ENCODE results near the gene BLOC1S4.
"Not testable (repeated sequence)": the region's sequence is repeated elsewhere in the genome, so short reads cannot be mapped to it uniquely, and the experiment has no call there.

The BLOC1S4 gene

GRCh38 chr4:6716018-6716911, at the start of gene BLOC1S4:
Gene BLOC1S4 (plus strand): TSS chr4:6716174. CDS start chr4:6716210, 36 bp downstream.
- H3K4me3 ChIP-seq (ENCODE audit: low read depth, low read length), result peak within 1 kb of the TSS; percentile 78

GRCh38 chr4:6668391-6668790, 47.6 kb upstream of the BLOC1S4 start:
- H3K4me3 ChIP-seq (ENCODE audit: low read depth, low read length), result no peak overlapping the region

GRCh38 chr4:6671648-6672047, 44.3 kb upstream of the BLOC1S4 start:
- no peak overlapping the region for H3K4me3 ChIP-seq (ENCODE audit: low read depth, low read length)

GRCh38 chr4:6672131-6672530, 43.8 kb upstream of the BLOC1S4 start:
- no peak overlapping the region for H3K4me3 ChIP-seq (ENCODE audit: low read depth, low read length)

- H3K4me3 ChIP-seq (ENCODE audit: low read depth, low read length), result not testable (repeated sequence)
Measured at GRCh38 chr4:6672541-6673190, 43.3 kb upstream of the BLOC1S4 start.

GRCh38 chr4:6673191-6673659, 42.7 kb upstream of the BLOC1S4 start:
- peak overlapping the region; percentile 74 for H3K4me3 ChIP-seq (ENCODE audit: low read depth, low read length)

GRCh38 chr4:6673660-6674499, 42.1 kb upstream of the BLOC1S4 start:
- peak overlapping the region; percentile 74 for H3K4me3 ChIP-seq (ENCODE audit: low read depth, low read length)

GRCh38 chr4:6674500-6675149, 41.3 kb upstream of the BLOC1S4 start:
- H3K4me3 ChIP-seq (ENCODE audit: low read depth, low read length), result peak overlapping the region; percentile 74

GRCh38 chr4:6676722-6677558, 39.0 kb upstream of the BLOC1S4 start:
- H3K4me3 ChIP-seq (ENCODE audit: low read depth, low read length), result no peak overlapping the region

- H3K4me3 ChIP-seq (ENCODE audit: low read depth, low read length), result no peak overlapping the region
Measured at GRCh38 chr4:6680372-6681034, 35.5 kb upstream of the BLOC1S4 start.

- no peak overlapping the region for H3K4me3 ChIP-seq (ENCODE audit: low read depth, low read length)
Measured at GRCh38 chr4:6681191-6681590, 34.8 kb upstream of the BLOC1S4 start.

- H3K4me3 ChIP-seq (ENCODE audit: low read depth, low read length), result no peak overlapping the region
Measured at GRCh38 chr4:6682862-6683590, 32.9 kb upstream of the BLOC1S4 start.

GRCh38 chr4:6684656-6685055, 31.3 kb upstream of the BLOC1S4 start:
- H3K4me3 ChIP-seq (ENCODE audit: low read depth, low read length), result no peak overlapping the region

- H3K4me3 ChIP-seq (ENCODE audit: low read depth, low read length), result no peak overlapping the region
Measured at GRCh38 chr4:6686104-6686787, 29.7 kb upstream of the BLOC1S4 start.

GRCh38 chr4:6687947-6688878, 27.8 kb upstream of the BLOC1S4 start:
- no peak overlapping the region for H3K4me3 ChIP-seq (ENCODE audit: low read depth, low read length)

GRCh38 chr4:6688879-6689505, 27.0 kb upstream of the BLOC1S4 start:
- H3K4me3 ChIP-seq (ENCODE audit: low read depth, low read length), result no peak overlapping the region
